HEK293 (cell line): ENCODE results near the gene LRRC53.

Experiments
- CTCF ChIP-seq: fragments of 450-650 bp; formaldehyde crosslinking; IDR thresholded peaks from 2 replicates; pipeline ENCODE4 v1.5.1; 2016; ENCODE audit warnings: missing biosample characterization, missing genetic modification characterization
- GFI1B ChIP-seq: fragments of 450-650 bp; formaldehyde crosslinking; IDR thresholded peaks from 2 replicates; pipeline ENCODE4 v1.5.1; 2016; ENCODE audit warnings: missing biosample characterization, missing genetic modification characterization
- PATZ1 ChIP-seq: fragments of 450-650 bp; formaldehyde crosslinking; IDR thresholded peaks from 2 replicates; pipeline ENCODE4 v1.5.1; 2016; ENCODE audit warnings: missing biosample characterization, missing genetic modification characterization
- ZBTB11 ChIP-seq: fragments of 450-650 bp; formaldehyde crosslinking; conservative IDR thresholded peaks from 2 replicates; pipeline ENCODE4 v1.5.1; 2016; ENCODE audit warnings: low read depth, missing biosample characterization, missing genetic modification characterization
- ZBTB17 ChIP-seq: fragments of 450-650 bp; formaldehyde crosslinking; IDR thresholded peaks from 2 replicates; pipeline ENCODE4 v1.5.1; 2016; ENCODE audit warnings: missing biosample characterization, missing genetic modification characterization
- ZBTB26 ChIP-seq: fragments of 450-650 bp; formaldehyde crosslinking; optimal IDR thresholded peaks from 2 replicates; pipeline ENCODE3; 2016; ENCODE audit warnings: missing biosample characterization, mild to moderate bottlenecking, missing genetic modification characterization
- ZBTB6 ChIP-seq: fragments of 450-650 bp; formaldehyde crosslinking; IDR thresholded peaks from 2 replicates; pipeline ENCODE4 v1.5.1; 2017; ENCODE audit warnings: missing biosample characterization, missing genetic modification characterization
- ZFP69B ChIP-seq: fragments of 450-650 bp; formaldehyde crosslinking; IDR thresholded peaks from 2 replicates; pipeline ENCODE4 v1.5.1; 2016; ENCODE audit warnings: missing biosample characterization, missing genetic modification characterization
- ZNF16 ChIP-seq: fragments of 450-650 bp; formaldehyde crosslinking; IDR thresholded peaks from 2 replicates; pipeline ENCODE4 v1.5.1; 2016; ENCODE audit warnings: low read depth, missing biosample characterization, missing genetic modification characterization
- ZNF311 ChIP-seq: fragments of 450-650 bp; formaldehyde crosslinking; IDR thresholded peaks from 2 replicates; pipeline ENCODE4 v1.5.1; 2017; ENCODE audit warnings: missing biosample characterization, missing genetic modification characterization, borderline replicate concordance
- ZNF354C ChIP-seq: fragments of 450-650 bp; formaldehyde crosslinking; IDR thresholded peaks from 2 replicates; pipeline ENCODE4 v1.5.1; 2016; ENCODE audit warnings: missing biosample characterization, missing genetic modification characterization, low read depth, borderline replicate concordance
- ZNF837 ChIP-seq: fragments of 450-650 bp; formaldehyde crosslinking; IDR thresholded peaks from 2 replicates; pipeline ENCODE4 v1.5.1; 2016; ENCODE audit warnings: missing biosample characterization, missing genetic modification characterization

- TF ChIP-seq PATZ1 (tag by site-specific recombination) = no peak
- TF ChIP-seq CTCF = no peak
- no peak for TF ChIP-seq ZBTB17 (tag by site-specific recombination)
- TF ChIP-seq GFI1B (tag by site-specific recombination) = no peak
- TF ChIP-seq ZNF311 (tag by site-specific recombination) = no peak
- TF ChIP-seq ZBTB6 (tag by site-specific recombination) = no peak
- no peak for TF ChIP-seq ZFP69B
- no peak for TF ChIP-seq ZNF837
- no peak for TF ChIP-seq ZNF354C (tag by site-specific recombination)
- TF ChIP-seq ZNF16 (tag by site-specific recombination) = no peak
- no peak for TF ChIP-seq ZBTB26 (tag by site-specific recombination)
- no peak for TF ChIP-seq ZBTB11 (tag by site-specific recombination)
These were observed 59.1 kb downstream of the LRRC53 start for GRCh38 chr1:74453277-74453676.
